Fibroblast of villous mesenchyme (primary cell): ENCODE measurements around the gene HAUS8. TPM values are rescaled to one million over a fixed set of nuclear protein-coding genes. Genes with fewer than 3 reads are reported as not detected.

Experiments used
- DNase-seq: peaks from one replicate; pipeline ENCODE4 v3.0.0-alpha.2; 2010; ENCODE audit warnings: low read depth
- H3K4me3 ChIP-seq: 2 replicates; pipeline ENCODE4 v1.5.1; 2011; ENCODE audit warnings: low read depth, mild to moderate bottlenecking, low read length
- CTCF ChIP-seq: IDR thresholded peaks from 2 replicates; pipeline ENCODE4 v1.5.1; 2012; ENCODE audit warnings: low read depth, mild to moderate bottlenecking, low read length; ENCODE audit not compliant: insufficient read depth
- total RNA-seq: library from RNA; depleted of rRNA; stranded (reverse); fragments of >200 nt; gene quantifications from 2 replicates; pipeline ENCODE4 v1.2.3, GENCODE V29; 2012

Gene HAUS8
- total RNA-seq, 1 donor = 3.5 TPM

GRCh38 chr19:17052439-17052838 is 22.8 kb downstream of the HAUS8 start:
- TF ChIP-seq CTCF = peak; percentile 68
- H3K4me3 ChIP-seq = no peak overlapping the region
- peak; percentile 57 for DNase-seq

DNA sequence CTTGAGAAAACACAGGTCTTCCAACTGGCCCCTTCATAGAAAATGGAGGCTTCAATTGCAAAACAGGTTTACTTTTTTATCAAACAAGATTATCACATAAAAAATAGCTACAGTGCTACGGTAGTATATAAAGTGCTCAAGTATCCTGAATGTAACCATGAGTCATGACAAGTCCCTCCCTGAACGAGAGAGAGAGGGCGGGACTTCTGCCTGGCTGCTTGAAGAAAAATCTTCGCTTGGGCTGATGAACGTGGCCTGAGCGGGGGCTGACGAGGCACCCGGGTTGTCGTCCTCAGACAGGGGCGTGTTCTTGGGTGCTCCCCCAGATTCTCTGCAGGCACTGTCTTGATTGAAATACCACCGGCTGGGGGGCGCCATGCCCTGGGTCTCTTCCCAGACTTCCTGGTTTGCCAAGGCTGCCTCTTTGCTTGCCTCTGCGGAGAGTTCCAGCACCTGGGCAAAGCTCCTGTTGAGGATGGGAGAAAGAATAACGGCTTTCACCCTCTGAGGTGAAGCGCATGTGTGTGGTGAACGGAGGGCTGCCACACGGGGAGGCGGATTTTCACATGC is 25.5 kb downstream of the HAUS8 start:
- no peak for TF ChIP-seq CTCF
- H3K4me3 ChIP-seq = no peak overlapping the region
- peak; percentile 51 for DNase-seq

DNA sequence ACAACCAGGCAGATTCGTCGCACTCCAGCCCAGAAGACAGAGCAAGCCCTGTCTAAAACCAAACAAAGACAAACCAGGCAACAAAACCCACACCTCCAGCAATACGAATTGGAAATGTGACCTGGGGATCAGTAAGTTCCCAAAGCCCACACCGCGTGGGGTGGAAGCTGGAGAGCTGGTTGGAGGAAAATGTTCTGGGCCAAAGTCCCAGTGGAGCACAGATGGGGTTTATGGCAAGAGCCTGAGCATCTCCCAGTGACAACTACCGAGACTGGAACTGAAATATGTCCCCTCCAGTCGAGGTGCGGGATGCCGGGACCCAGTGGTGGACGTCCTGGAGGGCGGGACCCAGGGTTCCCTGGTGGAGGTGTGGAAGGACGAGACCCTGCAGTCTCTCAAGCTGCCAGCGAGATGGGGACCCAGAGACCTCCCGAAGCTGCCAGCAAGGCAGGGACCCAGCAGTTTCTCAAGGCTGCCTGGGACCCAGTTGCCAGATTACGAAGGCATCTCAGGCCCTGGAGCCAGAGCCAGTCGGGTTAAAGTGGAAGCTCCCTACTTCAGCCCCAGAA is 26.3 kb downstream of the HAUS8 start:
- H3K4me3 ChIP-seq = no peak overlapping the region
- no peak for DNase-seq
- TF ChIP-seq CTCF = no peak

DNA sequence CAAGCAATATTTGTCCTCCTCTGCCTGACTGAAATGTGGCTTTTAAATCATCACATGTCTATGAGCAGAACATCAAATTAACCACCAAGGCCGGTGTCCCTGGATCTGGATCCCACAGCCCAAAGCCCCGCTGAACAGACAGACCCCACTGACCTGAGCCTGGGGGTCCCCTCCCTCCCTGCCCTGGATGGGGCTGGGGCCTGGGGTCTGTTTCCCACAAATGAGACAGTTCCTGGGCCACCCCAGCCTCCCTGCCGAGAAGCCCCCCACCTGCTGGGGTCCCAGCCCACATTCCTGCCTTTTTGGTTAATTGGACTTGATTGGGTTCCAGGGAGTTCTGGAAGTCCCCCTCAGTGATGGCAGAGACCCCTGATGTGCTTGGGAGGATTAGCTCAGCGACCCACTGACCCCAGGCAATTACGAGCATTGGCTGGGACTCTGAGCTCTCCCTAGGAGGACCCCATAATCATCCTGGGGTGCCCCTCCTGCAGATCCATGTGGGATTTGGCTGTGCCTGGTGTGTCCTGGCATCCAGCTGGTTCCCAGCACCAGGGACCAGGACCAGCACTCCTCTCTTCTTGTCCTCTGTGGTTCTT is 29.2 kb downstream of the HAUS8 start:
- DNase-seq = no peak

DNA sequence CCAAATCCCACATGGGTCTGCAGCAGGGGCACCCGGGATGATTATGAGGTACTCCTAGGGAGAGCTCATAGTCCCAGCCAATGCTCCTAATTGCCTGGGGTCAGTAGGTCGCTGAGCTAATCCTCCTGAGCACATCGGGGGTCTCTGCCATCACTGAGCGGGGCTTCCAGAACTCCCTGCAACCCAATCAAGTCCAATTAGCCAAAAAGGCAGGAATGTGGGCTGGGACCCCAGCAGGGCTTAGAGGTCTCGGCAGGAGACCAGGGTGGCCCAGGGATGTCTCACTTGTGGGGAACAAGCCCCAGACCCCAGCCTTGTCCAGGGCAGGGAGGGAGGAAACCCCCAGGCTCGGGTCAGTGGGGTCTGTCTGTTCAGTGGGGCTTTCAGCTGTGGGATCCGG is 31.5 kb downstream of the HAUS8 start:
- H3K4me3 ChIP-seq = no peak overlapping the region
- DNase-seq = no peak

More for the DNA sequence above, 29.2 kb downstream of the HAUS8 start:
- TF ChIP-seq CTCF = no peak
- H3K4me3 ChIP-seq = no peak overlapping the region

DNA sequence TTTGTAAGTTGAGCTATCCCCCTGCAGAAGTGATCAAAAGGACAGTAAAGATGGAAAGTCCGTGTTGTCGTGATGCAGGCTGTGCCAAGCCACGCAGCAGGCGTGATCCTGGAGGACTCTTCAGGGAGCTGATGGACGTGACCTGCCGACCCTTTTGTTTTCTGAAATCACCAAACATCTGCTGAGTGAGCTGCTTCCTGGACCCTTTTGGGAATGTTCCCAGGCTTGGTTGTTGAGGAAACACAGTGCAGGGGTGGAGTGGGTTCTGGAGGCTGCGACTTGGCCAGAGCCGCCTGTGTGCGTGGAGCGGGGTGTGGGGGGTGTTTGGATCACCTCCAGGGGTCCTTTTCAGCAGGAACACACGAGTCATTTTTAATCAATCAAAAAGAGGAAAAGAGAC is 33.3 kb downstream of the HAUS8 start:
- TF ChIP-seq CTCF = no peak
- DNase-seq = peak; percentile 35
- no peak overlapping the region for H3K4me3 ChIP-seq

More for the DNA sequence above, 31.5 kb downstream of the HAUS8 start:
- TF ChIP-seq CTCF = no peak
